ENCODE measurements around the gene OVCH1.

- TF ChIP-seq CTCF (IDR thresholded peaks at IDR 0.05 in 8 of 11, conservative IDR thresholded peaks at IDR 0.05 in 3 of 11) (no peak), POLR2A (IDR thresholded peaks at IDR 0.05) (no peak), POLR2AphosphoS5 (IDR thresholded peaks at IDR 0.05) (no peak)
Observed at GRCh38 chr12:29437575-29437974, 59.9 kb downstream of the OVCH1 start.

All from spleen (tissue), 7 donors.